Measurements from ENCODE around the gene FALEC.

- TF ChIP-seq, protein P1, sequence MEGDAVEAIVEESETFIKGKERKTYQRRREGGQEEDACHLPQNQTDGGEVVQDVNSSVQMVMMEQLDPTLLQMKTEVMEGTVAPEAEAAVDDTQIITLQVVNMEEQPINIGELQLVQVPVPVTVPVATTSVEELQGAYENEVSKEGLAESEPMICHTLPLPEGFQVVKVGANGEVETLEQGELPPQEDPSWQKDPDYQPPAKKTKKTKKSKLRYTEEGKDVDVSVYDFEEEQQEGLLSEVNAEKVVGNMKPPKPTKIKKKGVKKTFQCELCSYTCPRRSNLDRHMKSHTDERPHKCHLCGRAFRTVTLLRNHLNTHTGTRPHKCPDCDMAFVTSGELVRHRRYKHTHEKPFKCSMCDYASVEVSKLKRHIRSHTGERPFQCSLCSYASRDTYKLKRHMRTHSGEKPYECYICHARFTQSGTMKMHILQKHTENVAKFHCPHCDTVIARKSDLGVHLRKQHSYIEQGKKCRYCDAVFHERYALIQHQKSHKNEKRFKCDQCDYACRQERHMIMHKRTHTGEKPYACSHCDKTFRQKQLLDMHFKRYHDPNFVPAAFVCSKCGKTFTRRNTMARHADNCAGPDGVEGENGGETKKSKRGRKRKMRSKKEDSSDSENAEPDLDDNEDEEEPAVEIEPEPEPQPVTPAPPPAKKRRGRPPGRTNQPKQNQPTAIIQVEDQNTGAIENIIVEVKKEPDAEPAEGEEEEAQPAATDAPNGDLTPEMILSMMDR (IDR thresholded peaks at IDR 0.05; ENCODE audit: insufficient read depth, low read length, poor library complexity, severe bottlenecking): no peak
- TF ChIP-seq EZH2phosphoT487 (conservative IDR thresholded peaks at IDR 0.05; ENCODE audit: low read length): no peak
Measured at GRCh38 chr1:150530491-150531159, 15.1 kb downstream of the FALEC start.
